ENCODE results near the gene ABCA13.

The ABCA13 gene

GRCh38 chr7:48360574-48360973 is 189.3 kb downstream of the ABCA13 start:
- H3K9me3 Mint-ChIP-seq: no peaks in the 10 kb centered on the region
- no peak overlapping the region for H3K27ac Mint-ChIP-seq
- DNase-seq (ENCODE audit: low spot score): no peak
- peaks cover 9% of the 10 kb centered on the region for H3K27me3 Mint-ChIP-seq (ENCODE audit: low read depth)
- no peak overlapping the region for H3K4me3 Mint-ChIP-seq
- H3K36me3 Mint-ChIP-seq (ENCODE audit: low read depth): no peaks in the 10 kb centered on the region
- H3K4me1 Mint-ChIP-seq (ENCODE audit: low read depth): no peaks in the 10 kb centered on the region

GRCh38 chr7:48363174-48363573 is 191.9 kb downstream of the ABCA13 start:
- H3K4me1 Mint-ChIP-seq (ENCODE audit: low read depth): no peaks in the 10 kb centered on the region
- H3K36me3 Mint-ChIP-seq (ENCODE audit: low read depth): no peaks in the 10 kb centered on the region
- H3K9me3 Mint-ChIP-seq: no peaks in the 10 kb centered on the region
- DNase-seq (ENCODE audit: low spot score): no peak
- H3K27me3 Mint-ChIP-seq (ENCODE audit: low read depth): peaks cover 9% of the 10 kb centered on the region
- H3K27ac Mint-ChIP-seq: no peak overlapping the region
- H3K4me3 Mint-ChIP-seq: no peak overlapping the region

GRCh38 chr7:48365010-48365409 is 193.8 kb downstream of the ABCA13 start:
- no peaks in the 10 kb centered on the region for H3K9me3 Mint-ChIP-seq

GRCh38 chr7:48366096-48366495 is 194.8 kb downstream of the ABCA13 start:
- Mint-ChIP-seq H3K4me3 (no peak overlapping the region), H3K36me3 (ENCODE audit: low read depth) (no peaks in the 10 kb centered on the region), H3K27ac (no peak overlapping the region), H3K4me1 (ENCODE audit: low read depth) (no peaks in the 10 kb centered on the region), H3K9me3 (peaks cover 6% of the 10 kb centered on the region), H3K27me3 (ENCODE audit: low read depth) (peaks cover 9% of the 10 kb centered on the region)
- no peak for DNase-seq (ENCODE audit: low spot score)

More at GRCh38 chr7:48365010-48365409, 193.8 kb downstream of the ABCA13 start:
- H3K27me3 Mint-ChIP-seq (ENCODE audit: low read depth): peaks cover 9% of the 10 kb centered on the region
- DNase-seq (ENCODE audit: low spot score): no peak
- H3K36me3 Mint-ChIP-seq (ENCODE audit: low read depth): no peaks in the 10 kb centered on the region
- no peak overlapping the region for H3K4me3 Mint-ChIP-seq
- no peak overlapping the region for H3K27ac Mint-ChIP-seq
- no peaks in the 10 kb centered on the region for H3K4me1 Mint-ChIP-seq (ENCODE audit: low read depth)

GRCh38 chr7:48376263-48376662 is 205.0 kb downstream of the ABCA13 start:
- DNase-seq (ENCODE audit: low spot score): no peak
- Mint-ChIP-seq H3K36me3 (ENCODE audit: low read depth) (no peaks in the 10 kb centered on the region), H3K4me1 (ENCODE audit: low read depth) (no peaks in the 10 kb centered on the region), H3K27me3 (ENCODE audit: low read depth) (peaks cover 2% of the 10 kb centered on the region), H3K9me3 (no peaks in the 10 kb centered on the region), H3K4me3 (no peak overlapping the region), H3K27ac (no peak overlapping the region)

GRCh38 chr7:48380921-48381320 is 209.7 kb downstream of the ABCA13 start:
- H3K4me3 Mint-ChIP-seq: no peak overlapping the region
- no peaks in the 10 kb centered on the region for H3K4me1 Mint-ChIP-seq (ENCODE audit: low read depth)
- no peak for DNase-seq (ENCODE audit: low spot score)
- no peaks in the 10 kb centered on the region for H3K9me3 Mint-ChIP-seq
- peaks cover 2% of the 10 kb centered on the region for H3K27me3 Mint-ChIP-seq (ENCODE audit: low read depth)
- H3K27ac Mint-ChIP-seq: peak overlapping the region; percentile 41
- no peaks in the 10 kb centered on the region for H3K36me3 Mint-ChIP-seq (ENCODE audit: low read depth)

- Mint-ChIP-seq H3K27me3 (ENCODE audit: low read depth) (peaks cover 2% of the 10 kb centered on the region), H3K4me3 (no peak overlapping the region), H3K27ac (no peak overlapping the region), H3K4me1 (ENCODE audit: low read depth) (no peaks in the 10 kb centered on the region), H3K36me3 (ENCODE audit: low read depth) (no peaks in the 10 kb centered on the region), H3K9me3 (no peaks in the 10 kb centered on the region)
- no peak for DNase-seq (ENCODE audit: low spot score)
Measured at GRCh38 chr7:48381571-48381970, 210.3 kb downstream of the ABCA13 start.

- Mint-ChIP-seq H3K27ac (no peak overlapping the region), H3K36me3 (ENCODE audit: low read depth) (no peaks in the 10 kb centered on the region), H3K27me3 (ENCODE audit: low read depth) (peaks cover 5% of the 10 kb centered on the region), H3K9me3 (no peaks in the 10 kb centered on the region), H3K4me3 (no peak overlapping the region), H3K4me1 (ENCODE audit: low read depth) (no peaks in the 10 kb centered on the region)
- DNase-seq (ENCODE audit: low spot score): no peak
Measured at GRCh38 chr7:48384180-48384752, 213.0 kb downstream of the ABCA13 start.

GRCh38 chr7:48387932-48388331 is 216.7 kb downstream of the ABCA13 start:
- H3K36me3 Mint-ChIP-seq (ENCODE audit: low read depth): no peaks in the 10 kb centered on the region
- H3K4me3 Mint-ChIP-seq: no peak overlapping the region
- H3K9me3 Mint-ChIP-seq: no peaks in the 10 kb centered on the region
- no peak for DNase-seq (ENCODE audit: low spot score)
- peaks cover 4% of the 10 kb centered on the region for H3K4me1 Mint-ChIP-seq (ENCODE audit: low read depth)
- peaks cover 3% of the 10 kb centered on the region for H3K27me3 Mint-ChIP-seq (ENCODE audit: low read depth)
- H3K27ac Mint-ChIP-seq: no peak overlapping the region

- H3K27ac Mint-ChIP-seq: no peak overlapping the region
- H3K27me3 Mint-ChIP-seq (ENCODE audit: low read depth): peaks cover 3% of the 10 kb centered on the region
- H3K4me1 Mint-ChIP-seq (ENCODE audit: low read depth): peaks cover 4% of the 10 kb centered on the region
- H3K4me3 Mint-ChIP-seq: no peak overlapping the region
- H3K9me3 Mint-ChIP-seq: no peaks in the 10 kb centered on the region
- no peaks in the 10 kb centered on the region for H3K36me3 Mint-ChIP-seq (ENCODE audit: low read depth)
- no peak for DNase-seq (ENCODE audit: low spot score)
Measured at GRCh38 chr7:48388911-48389310, 217.7 kb downstream of the ABCA13 start.

- Mint-ChIP-seq H3K9me3 (no peaks in the 10 kb centered on the region), H3K27me3 (ENCODE audit: low read depth) (peaks cover 3% of the 10 kb centered on the region), H3K4me3 (no peak overlapping the region), H3K27ac (no peak overlapping the region), H3K36me3 (ENCODE audit: low read depth) (no peaks in the 10 kb centered on the region), H3K4me1 (ENCODE audit: low read depth) (peaks cover 4% of the 10 kb centered on the region)
- DNase-seq (ENCODE audit: low spot score): no peak
Measured at GRCh38 chr7:48389977-48390376, 218.7 kb downstream of the ABCA13 start.

- H3K4me3 Mint-ChIP-seq: no peak overlapping the region
- H3K27me3 Mint-ChIP-seq (ENCODE audit: low read depth): peaks cover 3% of the 10 kb centered on the region
- no peak overlapping the region for H3K27ac Mint-ChIP-seq
- H3K36me3 Mint-ChIP-seq (ENCODE audit: low read depth): no peaks in the 10 kb centered on the region
- no peak for DNase-seq (ENCODE audit: low spot score)
- H3K4me1 Mint-ChIP-seq (ENCODE audit: low read depth): peaks cover 4% of the 10 kb centered on the region
- H3K9me3 Mint-ChIP-seq: no peaks in the 10 kb centered on the region
Measured at GRCh38 chr7:48390388-48391327, 219.4 kb downstream of the ABCA13 start.

GRCh38 chr7:48398191-48398590 is 226.9 kb downstream of the ABCA13 start:
- no peaks in the 10 kb centered on the region for H3K36me3 Mint-ChIP-seq (ENCODE audit: low read depth)
- H3K27ac Mint-ChIP-seq: no peak overlapping the region
- H3K4me1 Mint-ChIP-seq (ENCODE audit: low read depth): no peaks in the 10 kb centered on the region
- DNase-seq (ENCODE audit: low spot score): no peak
- H3K9me3 Mint-ChIP-seq: no peaks in the 10 kb centered on the region
- H3K4me3 Mint-ChIP-seq: no peak overlapping the region
- no peaks in the 10 kb centered on the region for H3K27me3 Mint-ChIP-seq (ENCODE audit: low read depth)

GRCh38 chr7:48402721-48403120 is 231.5 kb downstream of the ABCA13 start:
- no peak overlapping the region for H3K4me3 Mint-ChIP-seq
- no peak for DNase-seq (ENCODE audit: low spot score)
- H3K27me3 Mint-ChIP-seq (ENCODE audit: low read depth): no peaks in the 10 kb centered on the region
- H3K27ac Mint-ChIP-seq: no peak overlapping the region
- H3K4me1 Mint-ChIP-seq (ENCODE audit: low read depth): no peaks in the 10 kb centered on the region
- H3K9me3 Mint-ChIP-seq: no peaks in the 10 kb centered on the region
- H3K36me3 Mint-ChIP-seq (ENCODE audit: low read depth): no peaks in the 10 kb centered on the region
